GM19193 (cell line): ENCODE data around the gene PHETA1.

Source experiments
- POLR2A ChIP-seq: IDR thresholded peaks from 4 replicates; pipeline ENCODE4 v1.6.1; 2011; ENCODE audit not compliant: insufficient read depth, insufficient read length; ENCODE audit errors: extremely low read depth

The PHETA1 gene

GRCh38 chr12:111387747-111388323, 18.9 kb upstream of the PHETA1 start:
- no peak for TF ChIP-seq POLR2A

- no peak for TF ChIP-seq POLR2A
Measured at GRCh38 chr12:111386885-111387284, 18.0 kb upstream of the PHETA1 start.

GRCh38 chr12:111384596-111384995, 15.7 kb upstream of the PHETA1 start:
- TF ChIP-seq POLR2A: no peak

DNA sequence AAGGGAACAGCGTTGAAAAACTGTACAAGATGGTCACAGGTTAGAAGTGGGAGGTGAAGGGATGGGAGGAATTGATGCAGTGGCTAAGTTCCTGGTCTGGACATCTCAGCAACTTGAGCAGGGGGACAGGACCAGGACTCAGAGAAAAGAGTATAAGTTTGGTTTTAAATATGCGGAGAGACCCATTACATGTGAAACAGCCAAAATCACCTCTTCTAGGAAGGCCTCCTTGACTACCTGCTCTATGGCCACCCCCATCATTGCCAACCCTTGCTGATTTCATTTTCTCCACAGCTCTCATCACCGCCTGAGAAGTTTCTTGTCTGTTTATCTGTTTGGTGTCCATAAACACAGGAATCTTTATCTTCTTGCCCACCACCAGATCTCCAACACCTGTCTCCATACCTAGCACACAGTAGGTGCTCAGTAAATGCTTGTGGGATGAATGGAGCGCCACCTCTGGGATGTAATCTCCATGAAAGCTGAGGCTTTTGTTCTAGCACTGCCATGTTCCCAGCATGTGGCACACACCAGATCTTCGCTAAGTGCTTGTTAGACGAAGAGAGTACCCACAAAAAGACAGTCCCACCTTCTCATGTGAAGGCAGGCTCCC, 11.2 kb upstream of the PHETA1 start:
- TF ChIP-seq POLR2A: no peak

DNA sequence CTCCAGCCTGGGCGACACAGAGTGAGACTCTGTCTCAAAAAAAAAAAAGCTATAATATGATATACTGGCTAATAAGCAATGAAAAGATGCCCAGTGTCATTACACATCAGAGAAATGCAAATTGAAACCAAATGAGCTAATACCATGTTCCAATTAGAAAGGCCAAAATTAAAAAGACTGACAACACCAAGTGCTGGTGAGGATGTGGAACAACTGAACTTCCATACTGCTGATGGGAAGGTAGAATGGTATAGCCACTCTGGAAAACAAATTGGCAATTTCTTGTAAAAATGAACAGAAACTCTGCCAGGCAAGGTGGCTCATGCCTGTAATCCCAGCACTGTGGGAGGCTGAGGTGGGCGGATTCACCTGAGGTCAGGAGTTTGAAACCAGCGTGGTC, 8.5 kb upstream of the PHETA1 start:
- TF ChIP-seq POLR2A: no peak

GRCh38 chr12:111369496-111370220, 763 bp upstream of the PHETA1 start:
- no peak for TF ChIP-seq POLR2A

- no peak for TF ChIP-seq POLR2A
Measured at GRCh38 chr12:111368291-111368787, 556 bp downstream of the PHETA1 start.

DNA sequence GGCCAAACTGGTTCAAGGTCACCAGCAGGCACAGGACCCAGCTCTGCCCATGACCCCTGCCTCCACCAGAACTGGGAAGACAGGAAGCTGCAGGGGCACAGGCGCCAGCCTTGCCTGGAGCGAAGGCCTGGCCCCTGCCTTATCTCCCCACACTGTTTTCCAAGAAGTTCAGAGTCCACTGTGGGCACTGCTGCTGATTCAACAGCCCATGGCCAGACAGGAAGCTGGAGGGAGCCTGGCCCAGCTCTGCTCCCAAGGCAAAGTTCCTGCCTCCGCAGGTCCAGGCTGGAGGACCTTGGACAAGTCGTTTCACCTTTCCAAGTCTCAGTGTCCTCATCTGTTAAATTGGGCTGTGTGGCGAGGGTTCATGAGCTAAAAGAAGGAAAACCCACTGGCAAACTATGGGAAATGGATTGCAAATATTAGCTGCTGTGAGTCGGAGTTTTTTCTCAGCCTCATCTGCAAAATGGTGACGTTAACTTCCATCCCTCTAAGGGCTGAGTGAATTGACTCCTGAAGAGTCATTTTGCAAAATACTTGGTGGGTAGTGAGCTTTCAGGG, 1.2 kb downstream of the PHETA1 start:
- no peak for TF ChIP-seq POLR2A

DNA sequence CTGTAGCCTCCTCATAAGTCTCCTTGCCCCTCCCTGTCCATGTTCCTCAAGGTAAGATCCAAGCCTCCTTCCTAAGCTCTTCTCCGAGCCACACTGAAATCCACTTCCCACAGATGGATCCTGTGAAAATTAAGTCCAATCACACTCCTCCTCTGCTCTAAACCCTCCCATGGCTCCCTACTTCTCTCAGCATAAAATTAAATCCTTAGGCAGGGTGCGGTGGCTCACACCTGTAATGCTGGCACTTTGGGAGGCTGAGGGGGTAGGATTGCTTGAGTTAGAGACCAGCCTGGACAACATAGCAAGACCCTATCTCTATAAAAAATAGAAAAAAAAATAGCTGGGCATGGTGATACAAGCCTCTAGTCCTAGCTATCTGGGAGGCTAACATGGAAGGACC, 2.3 kb downstream of the PHETA1 start:
- no peak for TF ChIP-seq POLR2A

- no peak for TF ChIP-seq POLR2A
Measured at GRCh38 chr12:111366075-111366474, 2.8 kb downstream of the PHETA1 start.

DNA sequence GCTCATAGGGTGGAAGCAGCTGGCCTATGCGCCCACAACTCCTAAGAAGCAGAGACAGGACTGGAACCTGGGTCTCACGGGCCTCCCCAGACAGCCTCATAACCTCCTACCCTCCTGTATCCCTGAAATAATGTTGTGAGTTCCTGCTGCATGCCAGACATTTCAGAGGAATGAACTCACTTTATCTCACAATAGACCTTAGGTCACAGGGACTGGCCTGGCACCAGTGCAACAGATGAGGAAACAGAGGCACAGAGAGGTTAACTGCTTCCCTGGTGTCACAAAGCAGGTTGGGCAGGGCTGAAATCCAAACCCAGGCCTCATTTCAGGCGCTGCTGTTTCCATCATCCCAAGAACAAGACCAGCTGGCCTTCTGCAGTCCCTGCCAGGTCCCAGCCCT, 5.3 kb downstream of the PHETA1 start:
- TF ChIP-seq POLR2A: no peak

- no peak for TF ChIP-seq POLR2A
Measured at GRCh38 chr12:111362687-111363475, 6.0 kb downstream of the PHETA1 start.

DNA sequence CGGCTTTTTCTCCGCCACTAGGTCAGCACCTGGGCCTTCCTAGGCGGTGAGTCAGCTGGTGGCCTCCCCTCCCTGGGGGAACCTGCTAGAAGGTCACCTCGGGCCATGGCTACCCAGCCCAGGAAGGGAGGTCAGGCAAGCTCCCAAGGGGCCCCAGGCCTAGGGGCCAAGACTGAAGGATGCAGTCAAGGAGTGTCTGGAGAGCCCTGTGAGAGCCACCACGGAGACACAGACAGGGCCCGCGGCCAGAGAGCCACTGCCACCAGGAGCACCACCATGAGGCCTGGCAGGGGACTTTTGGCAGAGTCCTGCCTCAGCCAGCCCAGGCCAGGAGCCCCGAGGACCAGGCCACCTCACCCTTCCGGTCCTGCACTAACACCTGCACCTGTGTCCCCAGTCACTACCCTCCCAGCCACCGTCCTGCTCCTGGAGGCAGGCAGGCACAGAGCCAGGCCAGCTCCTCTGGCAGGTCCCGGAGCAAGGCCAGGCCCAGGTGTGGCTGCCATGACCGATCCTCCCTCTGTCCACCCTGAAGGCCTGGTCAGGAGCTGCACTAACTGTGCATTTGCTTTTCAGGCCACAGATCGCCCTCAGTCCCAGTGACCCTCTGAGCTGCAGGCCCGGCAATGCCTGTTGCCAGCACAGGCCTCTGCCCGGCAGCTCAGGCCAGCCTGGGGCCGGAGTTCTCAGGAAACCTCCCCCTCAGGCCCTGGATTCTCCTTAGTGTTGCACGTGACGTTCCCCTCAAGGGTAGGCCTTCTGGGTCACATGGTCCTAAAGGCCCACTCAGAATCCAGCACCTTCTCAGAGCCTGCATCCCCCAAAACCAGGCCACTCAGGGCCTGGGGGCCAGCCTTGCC, 6.9 kb downstream of the PHETA1 start:
- TF ChIP-seq POLR2A: no peak
